Hindlimb muscle (tissue), 1 donor: ENCODE results near the gene SUCLG2. TPM values are rescaled to one million over a fixed set of nuclear protein-coding genes. Genes with fewer than 3 reads are reported as not detected.
"Not testable (repeated sequence)": the region's sequence is repeated elsewhere in the genome, so short reads cannot be mapped to it uniquely, and the experiment has no call there.

Experiments used
- DNase-seq: peaks from one replicate; pipeline ENCODE4 v3.0.0-alpha.2; 2013
- polyA plus RNA-seq: library from polyadenylated mRNA; unstranded; fragments of 120-200 nt; gene quantifications from one replicate; pipeline ENCODE4 v1.2.1, GENCODE V29; 2013; ENCODE audit not compliant: insufficient read length

The SUCLG2 gene
- polyA plus RNA-seq, 1 donor = 28.2 TPM

- no peak for DNase-seq
Observed at GRCh38 chr3:67608034-67608433, 46.4 kb downstream of the SUCLG2 start.

- DNase-seq = no peak
Observed at GRCh38 chr3:67605377-67605776, 49.0 kb downstream of the SUCLG2 start.

DNA sequence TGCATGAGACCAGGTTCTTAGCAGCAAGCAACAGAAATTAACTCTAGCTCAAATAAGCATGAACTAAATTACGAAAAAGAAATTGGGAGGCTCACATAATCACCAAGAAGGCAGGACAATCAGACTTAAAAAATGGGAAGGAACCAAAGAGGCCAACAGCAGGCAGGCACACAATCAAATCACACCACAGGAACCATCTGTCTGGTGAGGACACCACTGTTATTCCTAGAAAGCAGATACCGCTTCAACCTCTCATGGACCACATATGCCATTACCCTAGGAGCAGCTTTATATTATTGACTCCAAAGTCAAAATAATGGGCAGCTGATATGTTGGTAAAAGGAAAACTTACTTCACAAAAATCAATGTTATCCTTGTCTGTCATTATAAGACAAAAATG lies 51.6 kb downstream of the SUCLG2 start:
- DNase-seq = no peak

DNA sequence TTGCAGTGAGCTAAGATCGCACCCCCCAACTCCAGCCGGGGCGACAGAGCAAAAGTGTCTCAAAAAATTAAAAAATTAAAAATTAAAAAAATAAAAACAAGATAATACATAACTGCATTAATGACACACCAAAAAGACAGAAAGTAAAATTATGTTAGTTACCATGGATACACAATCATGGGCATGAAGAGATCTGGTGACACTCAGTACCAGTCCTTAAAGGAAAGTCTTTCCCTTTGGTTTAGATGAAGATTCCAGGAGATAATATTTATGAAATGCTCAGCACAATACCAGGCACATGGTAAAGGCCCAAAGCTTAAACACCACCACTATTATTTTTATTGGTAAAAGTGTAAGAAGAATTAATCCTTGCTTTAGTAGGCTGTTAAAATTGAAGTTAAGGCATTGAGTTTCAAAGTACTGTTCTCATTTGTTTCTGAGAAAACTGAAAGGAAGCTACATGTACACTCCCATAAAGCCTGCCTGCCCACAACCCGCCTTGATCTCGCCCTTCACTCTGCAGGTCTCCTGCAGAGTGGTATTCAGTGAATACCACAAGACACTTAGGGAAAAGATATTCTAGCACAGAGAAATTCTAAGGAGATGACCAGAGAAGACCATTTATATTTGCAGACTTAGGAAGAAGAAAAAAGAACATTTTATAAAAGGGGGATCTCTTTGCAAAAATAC lies 52.3 kb downstream of the SUCLG2 start:
- DNase-seq = no peak

GRCh38 chr3:67601385-67601784 lies 53.0 kb downstream of the SUCLG2 start:
- DNase-seq = no peak

DNA sequence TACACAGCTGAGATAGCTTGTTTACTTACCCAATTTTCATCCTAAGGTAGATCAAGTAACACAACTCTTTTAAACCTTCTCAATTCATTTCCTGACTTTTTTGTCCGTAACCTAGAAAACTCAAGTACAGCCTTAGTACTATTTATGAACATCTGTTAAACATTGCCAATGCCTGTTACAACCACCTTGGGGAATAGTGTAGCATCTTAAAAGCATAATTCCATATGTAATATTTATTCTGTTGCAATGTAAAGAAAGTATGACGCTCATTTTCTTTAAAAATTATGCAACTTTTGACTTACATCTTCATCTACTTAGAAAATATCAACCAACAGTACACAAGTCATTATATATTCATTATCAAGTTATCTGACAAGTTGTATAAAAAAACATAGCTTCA lies 54.6 kb downstream of the SUCLG2 start:
- DNase-seq = no peak

GRCh38 chr3:67598814-67599556 lies 55.4 kb downstream of the SUCLG2 start:
- no peak for DNase-seq

GRCh38 chr3:67595424-67595823 lies 59.0 kb downstream of the SUCLG2 start:
- no peak for DNase-seq

DNA sequence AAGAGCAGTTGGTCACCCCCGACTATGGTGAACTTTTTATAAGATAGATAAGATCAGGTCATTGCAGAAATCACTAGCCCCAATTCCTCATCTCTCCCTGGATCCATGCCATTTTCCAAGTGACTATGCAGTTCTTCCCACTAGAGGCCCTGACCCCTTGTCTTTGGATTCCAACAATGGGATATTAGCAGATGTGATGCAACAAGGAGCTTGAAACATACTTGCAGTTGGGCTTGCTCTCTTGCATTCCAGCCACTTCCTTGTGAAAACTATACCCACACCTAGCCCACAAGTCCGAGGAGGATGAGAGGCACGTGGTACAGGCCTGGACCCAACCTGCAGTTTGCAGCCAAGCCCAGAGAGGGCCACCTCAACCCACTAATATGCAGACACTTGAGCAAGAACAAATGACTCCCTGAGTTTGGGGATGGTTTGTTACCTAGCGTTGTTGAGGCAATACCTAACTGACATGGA lies 60.6 kb downstream of the SUCLG2 start:
- DNase-seq = no peak

DNA sequence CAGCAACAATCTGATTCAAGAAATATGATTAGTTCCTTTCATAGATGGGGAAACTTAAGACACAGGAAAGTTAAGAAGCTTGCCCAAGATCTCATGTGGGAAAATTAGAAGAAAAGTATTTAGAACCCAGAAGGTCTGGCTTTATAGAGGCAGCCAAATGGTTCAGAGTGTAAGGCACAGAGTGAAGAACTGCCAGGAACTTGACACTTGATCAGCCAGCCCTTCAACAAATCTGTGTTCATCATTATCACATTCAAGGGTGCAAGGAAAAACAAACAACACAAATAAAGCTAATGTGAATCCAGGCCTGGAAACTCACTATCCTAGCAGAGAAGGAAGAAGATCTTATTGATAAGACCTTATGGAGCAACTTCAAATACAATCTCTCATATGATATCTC lies 62.4 kb downstream of the SUCLG2 start:
- DNase-seq = no peak

DNA sequence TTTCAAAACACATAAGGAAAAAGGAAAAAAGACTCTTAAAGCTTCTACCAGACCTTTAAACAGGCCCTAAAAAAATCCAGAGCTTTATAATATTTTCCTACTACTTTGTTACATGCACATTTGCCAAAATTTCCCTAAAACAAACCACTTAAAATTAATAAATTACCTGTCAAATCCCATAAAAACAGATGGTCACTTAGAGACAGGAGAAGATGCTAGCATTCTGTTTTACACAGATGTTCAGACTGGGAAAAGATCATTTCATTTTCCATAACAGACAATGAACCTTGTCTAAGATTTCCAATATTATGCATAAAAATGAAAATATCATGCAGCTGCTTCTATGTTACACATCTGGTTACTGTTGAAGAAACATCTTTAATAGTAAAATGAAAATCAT lies 66.6 kb downstream of the SUCLG2 start:
- peak; percentile 55 for DNase-seq

DNA sequence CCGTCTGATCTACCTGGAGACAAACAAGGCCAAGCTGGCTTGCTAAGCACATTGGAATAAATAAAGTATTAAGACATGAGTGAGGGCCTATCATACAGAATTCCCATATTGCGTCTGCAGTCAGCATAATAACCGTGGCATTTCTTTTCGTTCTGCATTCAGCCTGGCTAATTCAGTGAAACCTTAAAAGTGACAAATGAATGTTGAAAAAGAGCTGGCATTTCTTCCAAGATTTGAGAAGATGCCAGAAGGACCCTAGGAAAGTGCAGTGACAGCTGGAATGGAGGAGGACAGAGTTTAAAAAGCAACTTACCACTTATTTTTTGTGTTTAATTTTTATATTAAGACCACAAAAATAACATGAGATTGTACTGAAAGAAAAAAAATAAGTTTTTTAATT lies 67.1 kb downstream of the SUCLG2 start:
- DNase-seq = no peak

DNA sequence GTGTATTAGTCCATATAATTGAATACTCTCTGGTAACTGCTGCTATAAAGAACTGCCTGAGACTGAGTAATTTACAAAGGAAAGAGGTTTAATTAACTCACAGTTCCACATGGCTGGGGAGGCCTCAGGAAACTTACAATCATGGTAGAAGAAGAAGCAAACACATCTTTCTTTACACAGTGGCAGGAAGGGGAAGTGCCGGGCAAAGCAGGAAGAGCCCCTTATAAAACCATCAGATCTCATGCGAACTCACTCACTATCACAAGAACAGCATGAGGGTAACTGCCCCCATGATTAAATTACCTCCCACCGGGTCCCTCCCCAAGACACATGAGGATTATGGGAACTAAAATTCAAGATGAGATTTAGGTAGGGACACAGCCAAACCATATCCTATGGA lies 69.8 kb downstream of the SUCLG2 start:
- DNase-seq = not testable (repeated sequence)

DNA sequence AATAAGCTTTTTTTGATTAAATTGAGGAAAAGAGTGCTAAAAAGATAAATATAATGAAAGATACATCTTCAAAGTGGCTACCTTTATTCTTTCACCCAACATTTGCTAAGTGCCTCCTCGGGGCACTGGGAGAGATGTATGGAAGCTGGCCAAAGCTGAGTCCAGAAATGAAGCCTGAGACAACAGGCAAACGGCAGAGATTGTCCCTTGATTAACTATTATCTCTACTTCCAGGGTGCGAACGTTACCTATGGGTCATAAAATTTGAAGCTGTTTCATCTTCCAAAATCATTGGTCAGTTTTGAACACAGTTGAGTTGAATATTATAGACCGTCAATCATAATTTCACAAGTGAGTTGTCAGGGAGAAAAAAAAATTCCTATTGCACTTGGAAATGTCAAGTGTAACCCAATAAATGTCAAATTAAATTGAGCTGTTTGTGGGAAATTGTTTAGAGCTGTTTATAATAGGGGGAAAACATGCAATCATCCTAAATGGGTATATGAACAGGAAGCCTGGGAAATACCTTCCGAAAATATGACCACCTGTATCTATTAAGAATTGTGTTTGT lies 73.9 kb downstream of the SUCLG2 start:
- DNase-seq = no peak

GRCh38 chr3:67578416-67578815 lies 76.0 kb downstream of the SUCLG2 start:
- no peak for DNase-seq

DNA sequence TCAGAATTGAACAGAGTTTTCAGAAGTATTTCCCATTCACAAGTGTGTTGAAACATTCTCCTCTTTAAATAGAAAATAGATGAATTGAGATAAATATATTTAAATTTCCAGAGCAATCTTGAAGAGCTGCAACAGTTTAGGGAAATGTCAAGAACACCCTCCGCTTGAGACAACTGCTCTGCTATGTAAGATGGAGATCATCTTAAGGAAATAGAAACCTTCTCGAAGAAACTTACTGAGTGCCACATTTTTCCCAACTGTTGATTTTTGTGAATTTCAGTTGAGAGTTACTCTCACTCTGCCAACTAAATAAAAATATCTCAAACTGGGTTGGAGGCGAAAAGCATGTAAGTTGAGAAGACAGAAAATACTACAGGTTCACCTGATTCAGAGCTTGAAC lies 78.0 kb downstream of the SUCLG2 start:
- DNase-seq = no peak

DNA sequence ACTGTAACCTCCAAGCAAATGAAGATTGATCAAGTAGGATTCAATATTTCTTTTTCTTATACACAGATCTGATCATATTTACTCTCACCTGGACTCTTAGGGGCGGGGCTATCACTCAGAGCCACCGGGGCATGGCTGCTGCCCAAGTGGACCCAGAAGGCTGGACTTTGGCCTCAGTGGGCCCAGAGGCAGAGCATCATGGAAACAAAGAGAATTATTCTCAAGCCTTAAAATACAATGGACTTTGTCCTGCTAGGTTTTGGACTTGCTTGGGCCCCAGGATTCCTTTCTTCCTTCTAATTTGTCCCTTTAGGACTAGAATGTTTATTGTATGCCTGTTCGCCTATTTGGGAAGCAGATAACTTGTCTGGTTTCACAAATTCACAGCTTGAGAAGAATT lies 85.1 kb downstream of the SUCLG2 start:
- DNase-seq = no peak

DNA sequence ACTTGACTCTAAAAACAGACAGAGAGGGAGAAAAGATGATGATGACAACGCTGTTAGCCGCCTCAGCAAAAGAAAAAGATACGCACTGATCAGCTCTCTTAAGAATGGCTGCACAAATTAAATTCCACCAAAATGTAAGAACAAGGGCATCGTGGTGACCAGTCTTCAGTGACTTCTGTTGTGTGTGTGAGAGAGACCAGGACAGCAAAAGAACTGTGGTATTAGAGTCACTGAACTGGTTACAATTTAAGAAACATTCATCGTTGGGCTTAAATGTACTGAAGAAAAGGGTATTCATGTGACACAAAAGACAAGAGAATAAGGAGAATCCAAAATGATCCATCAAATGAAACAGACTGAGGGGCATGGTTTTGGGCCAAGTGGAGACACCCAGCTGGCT lies 86.5 kb downstream of the SUCLG2 start:
- DNase-seq = no peak

DNA sequence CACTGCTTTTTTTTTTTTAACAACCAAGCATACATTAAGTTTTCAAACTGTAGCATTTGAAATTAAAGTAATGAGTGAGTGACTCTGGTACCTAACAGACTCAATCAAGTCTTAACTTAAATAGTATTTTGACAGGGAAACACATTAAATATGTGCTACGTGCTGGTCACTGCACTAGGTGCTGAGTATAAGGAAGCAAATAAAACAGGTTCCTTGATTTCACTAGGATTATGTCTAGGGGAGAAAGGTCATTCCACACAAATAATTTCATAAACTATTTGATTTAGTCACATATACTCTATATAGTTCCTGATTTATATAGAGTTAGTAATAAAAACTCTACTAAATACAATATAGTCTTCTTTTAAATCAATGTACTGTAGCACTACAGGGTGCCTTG lies 89.4 kb downstream of the SUCLG2 start:
- DNase-seq = no peak

- no peak for DNase-seq
Observed at GRCh38 chr3:67564008-67564407, 90.4 kb downstream of the SUCLG2 start.

- no peak for DNase-seq
Observed at GRCh38 chr3:67561667-67562394, 92.6 kb downstream of the SUCLG2 start.

DNA sequence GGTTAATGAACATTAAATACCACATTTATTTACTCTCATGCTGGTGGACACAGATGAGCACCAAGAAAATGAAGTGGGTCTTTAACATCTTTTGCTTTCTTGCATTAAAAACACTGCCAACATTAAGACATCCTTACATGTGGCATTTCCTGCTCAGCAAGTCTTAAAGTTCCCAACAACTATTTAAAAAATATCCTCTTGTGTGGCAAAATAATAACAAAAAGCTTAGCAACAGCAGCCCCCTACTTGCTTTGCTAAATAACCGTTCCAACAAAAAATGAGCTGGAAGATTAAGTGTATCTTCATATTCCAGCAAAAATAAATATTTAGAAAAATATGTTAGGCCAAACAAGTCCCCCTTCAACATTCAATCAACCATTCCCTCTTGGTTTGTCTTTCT lies 93.1 kb downstream of the SUCLG2 start:
- DNase-seq = no peak

DNA sequence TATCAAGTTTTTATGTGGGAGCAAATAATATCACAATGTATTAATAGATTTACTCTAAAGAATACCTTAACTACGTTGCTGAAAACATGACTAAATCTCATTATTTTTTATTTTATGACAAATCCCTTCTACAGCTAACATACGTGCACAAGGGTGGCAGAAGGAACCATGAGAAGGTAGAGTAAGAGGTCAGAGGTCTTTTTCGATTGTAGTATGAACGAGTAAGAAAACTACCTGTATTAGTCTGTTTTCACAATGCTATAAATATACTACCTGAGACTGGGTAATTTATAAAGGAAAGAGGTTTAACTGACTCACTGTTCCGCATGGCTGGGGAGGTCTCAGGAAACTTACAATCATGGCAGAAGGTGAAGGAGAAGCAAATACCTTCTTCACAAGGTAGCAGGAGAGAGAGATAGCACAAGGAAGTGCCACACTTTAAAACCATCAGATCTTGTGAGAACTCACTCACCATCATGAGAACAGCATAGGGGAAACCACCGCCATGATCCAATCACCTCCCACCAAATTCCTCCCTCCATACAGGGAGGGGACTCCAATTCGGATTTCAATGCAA lies 95.3 kb downstream of the SUCLG2 start:
- no peak for DNase-seq
